A549 (cell line): ENCODE data around the gene PBX3. TPM values are rescaled to one million over a fixed set of nuclear protein-coding genes. Genes with fewer than 3 reads are reported as not detected.
"Not testable (repeated sequence)": the region's sequence is repeated elsewhere in the genome, so short reads cannot be mapped to it uniquely, and the experiment has no call there.

Experiments used
- ATAC-seq, 2 experiments: fragments of 200-7000 bp in 1 of 2; fragments of >200 bp in 1 of 2; cut with Nextera tagmentation in 1 of 2; cut with Tn5 transposase in 1 of 2; 3 replicates each; pipeline versions ENCODE4 v1.8.0 to v1.9.1; 2018 to 2020; ENCODE audit warnings: mild to moderate bottlenecking in 1 of 2, moderate library complexity in 1 of 2
- CTCF ChIA-PET: fragments of 300-600 bp; sonication (Branson Sonifier 250); formaldehyde crosslinking; extraction: SDS; loops from one replicate; lab custom pipeline; 2021; ENCODE audit warnings: antibody characterized with exemption, inconsistent platforms; lab: Yijun Ruan, JAX
- POLR2A ChIA-PET: fragments of 350-600 bp; formaldehyde crosslinking; extraction: SDS; loops from one replicate; lab custom pipeline; 2021; ENCODE audit warnings: antibody characterized with exemption, inconsistent platforms; lab: Yijun Ruan, JAX
- DNase-seq, 2 experiments: peaks; one replicate each; pipeline versions ENCODE4 v3.0.0 to v3.0.0-alpha.2; 2011 to 2016; ENCODE audit warnings: low read depth in 1 of 2, low spot score in 1 of 2
- FAIRE-seq: peaks from 2 replicates; lab custom pipeline; 2011; peaks lifted over from hg19 to GRCh38; lab: Jason Lieb, UNC
- H3K27ac ChIP-seq, 2 experiments: fragments of >200 bp; sonication (Bioruptor Twin); formaldehyde crosslinking; 3 replicates each; pipeline ENCODE4 v1.5.1; 2016 to 2017
- H3K4me1 ChIP-seq: fragments of >200 bp; sonication (Bioruptor Twin); formaldehyde crosslinking; 3 replicates; pipeline ENCODE4 v1.6.1; 2016
- H3K4me2 ChIP-seq: fragments of >200 bp; sonication (Bioruptor Twin); formaldehyde crosslinking; 3 replicates; pipeline ENCODE4 v1.6.1; 2016
- H3K4me3 ChIP-seq: fragments of >200 bp; sonication (Bioruptor Twin); formaldehyde crosslinking; 3 replicates; pipeline ENCODE4 v1.5.1; 2016
- H3K9me3 ChIP-seq: fragments of >200 bp; sonication (Bioruptor Twin); formaldehyde crosslinking; 3 replicates; pipeline ENCODE4 v1.6.1; 2016
- CBX2 ChIP-seq: fragments of 200-600 bp; sonication (generic); IDR thresholded peaks from 2 replicates; pipeline ENCODE4 v1.6.1; 2016; ENCODE audit warnings: low read depth, mild to moderate bottlenecking, borderline replicate concordance
- CEBPB ChIP-seq, 2 experiments: fragments of >200 bp in 1 of 2; sonication (Bioruptor Twin) in 1 of 2; formaldehyde crosslinking in 1 of 2; IDR thresholded peaks; 2 replicates each; pipeline ENCODE4 v1.6.1; 2012 to 2016
- GATA3 ChIP-seq: IDR thresholded peaks from 2 replicates; pipeline ENCODE4 v1.6.1; 2012; ENCODE audit warnings: borderline replicate concordance
- PBX3 ChIP-seq: IDR thresholded peaks from 2 replicates; pipeline ENCODE4 v1.6.1; 2012
- TFCP2L1 ChIP-seq: fragments of 250-450 bp; sonication (Bioruptor Pico); IDR thresholded peaks from 2 replicates; pipeline ENCODE4 v1.5.0; 2021; ENCODE audit warnings: mild to moderate bottlenecking
- WGBS: methylation state at CpG from one replicate; pipeline ENCODE4 v1.1.6; 2017; ENCODE audit errors: missing lambda C conversion rate; 5-methylcytosine and 5-hydroxymethylcytosine counted together
- polyA plus RNA-seq, 4 experiments: library from polyadenylated mRNA; depleted of rRNA in 3 of 4; stranded (reverse); fragments of >200 nt; fragmentation: RNase III in 1 of 4; extraction: RNeasy Plus Mini Kit Qiagen cat#74134 plus additional on column Dnase treatment in 1 of 4; gene quantifications; 2 replicates in 3 of 4; 3 replicates in 1 of 4; pipeline ENCODE4 v1.2.3, GENCODE V29; 2011 to 2017
- TF ChIP-seq, protein P1 (sequence below): fragments of 200-600 bp; sonication (generic); IDR thresholded peaks from 2 replicates; pipeline ENCODE4 v1.6.1; 2016; ENCODE audit warnings: antibody characterized with exemption, mild to moderate bottlenecking, moderate library complexity
- TF ChIP-seq, protein P2 (sequence below): IDR thresholded peaks from 2 replicates; pipeline ENCODE4 v1.6.1; 2012; ENCODE audit warnings: low read depth, borderline replicate concordance

PBX3 gene
- polyA plus RNA-seq, 2 of the 4 experiments (the other 2 are of a cell fraction) = 10.7 to 23.5 TPM

DNA sequence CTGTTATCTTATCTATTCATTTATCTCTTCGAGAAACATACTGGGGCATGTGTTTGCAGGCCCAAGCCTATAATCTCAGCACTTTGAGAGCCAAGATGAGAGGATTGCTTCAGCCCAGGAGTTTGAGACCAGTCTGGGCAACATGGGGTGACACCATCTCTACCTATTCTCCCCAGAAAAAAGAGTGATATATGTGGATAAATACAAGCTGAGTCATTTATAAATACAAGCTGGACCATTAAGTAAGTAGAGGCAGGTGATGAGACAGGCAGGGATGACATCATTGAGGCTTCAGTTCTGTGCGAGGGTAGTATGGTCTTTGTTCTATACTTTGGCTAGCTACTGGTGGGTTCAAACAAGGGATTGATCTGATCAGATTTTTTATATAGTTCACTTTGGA lies 25.6 kb downstream of the PBX3 start (continued):
- TF ChIP-seq, protein P1, sequence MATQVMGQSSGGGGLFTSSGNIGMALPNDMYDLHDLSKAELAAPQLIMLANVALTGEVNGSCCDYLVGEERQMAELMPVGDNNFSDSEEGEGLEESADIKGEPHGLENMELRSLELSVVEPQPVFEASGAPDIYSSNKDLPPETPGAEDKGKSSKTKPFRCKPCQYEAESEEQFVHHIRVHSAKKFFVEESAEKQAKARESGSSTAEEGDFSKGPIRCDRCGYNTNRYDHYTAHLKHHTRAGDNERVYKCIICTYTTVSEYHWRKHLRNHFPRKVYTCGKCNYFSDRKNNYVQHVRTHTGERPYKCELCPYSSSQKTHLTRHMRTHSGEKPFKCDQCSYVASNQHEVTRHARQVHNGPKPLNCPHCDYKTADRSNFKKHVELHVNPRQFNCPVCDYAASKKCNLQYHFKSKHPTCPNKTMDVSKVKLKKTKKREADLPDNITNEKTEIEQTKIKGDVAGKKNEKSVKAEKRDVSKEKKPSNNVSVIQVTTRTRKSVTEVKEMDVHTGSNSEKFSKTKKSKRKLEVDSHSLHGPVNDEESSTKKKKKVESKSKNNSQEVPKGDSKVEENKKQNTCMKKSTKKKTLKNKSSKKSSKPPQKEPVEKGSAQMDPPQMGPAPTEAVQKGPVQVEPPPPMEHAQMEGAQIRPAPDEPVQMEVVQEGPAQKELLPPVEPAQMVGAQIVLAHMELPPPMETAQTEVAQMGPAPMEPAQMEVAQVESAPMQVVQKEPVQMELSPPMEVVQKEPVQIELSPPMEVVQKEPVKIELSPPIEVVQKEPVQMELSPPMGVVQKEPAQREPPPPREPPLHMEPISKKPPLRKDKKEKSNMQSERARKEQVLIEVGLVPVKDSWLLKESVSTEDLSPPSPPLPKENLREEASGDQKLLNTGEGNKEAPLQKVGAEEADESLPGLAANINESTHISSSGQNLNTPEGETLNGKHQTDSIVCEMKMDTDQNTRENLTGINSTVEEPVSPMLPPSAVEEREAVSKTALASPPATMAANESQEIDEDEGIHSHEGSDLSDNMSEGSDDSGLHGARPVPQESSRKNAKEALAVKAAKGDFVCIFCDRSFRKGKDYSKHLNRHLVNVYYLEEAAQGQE = no peak

DNA sequence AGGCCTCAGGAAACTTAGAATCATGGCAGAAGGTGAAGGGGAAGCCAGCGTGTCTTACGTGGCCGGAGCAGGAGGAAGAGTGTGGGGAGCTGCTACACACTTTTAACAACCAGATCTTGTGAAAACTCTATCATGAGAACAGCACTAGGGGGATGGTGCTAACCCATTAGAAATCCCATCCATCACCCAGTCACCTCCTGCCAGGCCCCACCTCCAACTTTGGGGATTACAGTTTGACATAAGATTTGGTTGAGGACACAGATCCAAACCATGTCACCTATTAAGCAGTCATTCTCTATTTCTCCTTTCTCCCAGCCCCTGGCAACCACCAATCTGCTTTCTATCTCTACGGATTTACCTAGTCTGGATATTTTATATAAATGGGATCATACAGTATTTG lies 26.9 kb downstream of the PBX3 start:
- ChIA-PET POLR2A (no interaction called here), CTCF (no interaction called here)
- H3K27ac ChIP-seq = no peak overlapping the region
- H3K9me3 ChIP-seq = no peaks in the 10 kb centered on the region
- H3K4me2 ChIP-seq = no peak overlapping the region
- H3K4me3 ChIP-seq = no peak overlapping the region
- FAIRE-seq (no peak), ATAC-seq (no peak), DNase-seq (no peak)
- no peaks in the 10 kb centered on the region for H3K4me1 ChIP-seq
- WGBS = 94% methylated on average over 4 of the region's 4 CpGs
- TF ChIP-seq CBX2 (no peak), PBX3 (no peak), TFCP2L1 (CRISPR knock-in tag) (no peak), GATA3 (no peak), CEBPB (IDR thresholded peaks at IDR 0.05) (no peak)
- TF ChIP-seq, protein P1 = no peak
- TF ChIP-seq, protein P2, sequence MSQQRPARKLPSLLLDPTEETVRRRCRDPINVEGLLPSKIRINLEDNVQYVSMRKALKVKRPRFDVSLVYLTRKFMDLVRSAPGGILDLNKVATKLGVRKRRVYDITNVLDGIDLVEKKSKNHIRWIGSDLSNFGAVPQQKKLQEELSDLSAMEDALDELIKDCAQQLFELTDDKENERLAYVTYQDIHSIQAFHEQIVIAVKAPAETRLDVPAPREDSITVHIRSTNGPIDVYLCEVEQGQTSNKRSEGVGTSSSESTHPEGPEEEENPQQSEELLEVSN = no peak

GRCh38 chr9:125776789-125777188 lies 29.6 kb downstream of the PBX3 start:
- FAIRE-seq, POLR2A ChIA-PET, ATAC-seq, H3K27ac ChIP-seq, H3K9me3 ChIP-seq, H3K4me2 ChIP-seq, H3K4me1 ChIP-seq, DNase-seq, CTCF ChIA-PET, H3K4me3 ChIP-seq: not testable (repeated sequence)
- WGBS = 92% methylated on average over 4 of the region's 4 CpGs

- POLR2A ChIA-PET, DNase-seq, H3K4me3 ChIP-seq, ATAC-seq, H3K4me2 ChIP-seq, H3K27ac ChIP-seq, CTCF ChIA-PET, H3K4me1 ChIP-seq, H3K9me3 ChIP-seq: not testable (repeated sequence)
- 97% methylated on average over 5 of the region's 6 CpGs for WGBS
- peak; percentile 95 for FAIRE-seq
Observed at GRCh38 chr9:125778538-125779219, 31.5 kb downstream of the PBX3 start.

DNA sequence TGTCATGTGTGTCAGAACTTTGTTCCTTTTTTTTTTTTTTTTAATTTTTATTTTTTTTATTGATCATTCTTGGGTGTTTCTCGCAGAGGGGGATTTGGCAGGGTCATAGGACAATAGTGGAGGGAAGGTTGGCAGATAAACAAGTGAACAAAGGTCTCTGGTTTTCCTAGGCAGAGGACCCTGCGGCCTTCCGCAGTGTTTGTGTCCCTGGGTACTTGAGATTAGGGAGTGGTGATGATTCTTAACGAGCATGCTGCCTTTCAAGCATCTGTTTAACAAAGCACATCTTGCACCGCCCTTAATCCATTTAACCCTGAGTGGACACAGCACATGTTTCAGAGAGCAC lies 32.0 kb downstream of the PBX3 start:
- H3K9me3 ChIP-seq, POLR2A ChIA-PET: not testable (repeated sequence)

More for the DNA sequence above, 32.0 kb downstream of the PBX3 start:
- ATAC-seq, CTCF ChIA-PET, DNase-seq, H3K4me2 ChIP-seq, FAIRE-seq, H3K27ac ChIP-seq, H3K4me1 ChIP-seq, H3K4me3 ChIP-seq: not testable (repeated sequence)
- WGBS = 83% methylated on average over 1 of the region's 5 CpGs
